AML-193 (cell line): ENCODE results near the gene PITPNB.

Experiments used
- DNase-seq, 2 experiments: peaks; one replicate each; lab custom pipeline; 2025; lab: John Stamatoyannopoulos, UW

The PITPNB gene

DNA sequence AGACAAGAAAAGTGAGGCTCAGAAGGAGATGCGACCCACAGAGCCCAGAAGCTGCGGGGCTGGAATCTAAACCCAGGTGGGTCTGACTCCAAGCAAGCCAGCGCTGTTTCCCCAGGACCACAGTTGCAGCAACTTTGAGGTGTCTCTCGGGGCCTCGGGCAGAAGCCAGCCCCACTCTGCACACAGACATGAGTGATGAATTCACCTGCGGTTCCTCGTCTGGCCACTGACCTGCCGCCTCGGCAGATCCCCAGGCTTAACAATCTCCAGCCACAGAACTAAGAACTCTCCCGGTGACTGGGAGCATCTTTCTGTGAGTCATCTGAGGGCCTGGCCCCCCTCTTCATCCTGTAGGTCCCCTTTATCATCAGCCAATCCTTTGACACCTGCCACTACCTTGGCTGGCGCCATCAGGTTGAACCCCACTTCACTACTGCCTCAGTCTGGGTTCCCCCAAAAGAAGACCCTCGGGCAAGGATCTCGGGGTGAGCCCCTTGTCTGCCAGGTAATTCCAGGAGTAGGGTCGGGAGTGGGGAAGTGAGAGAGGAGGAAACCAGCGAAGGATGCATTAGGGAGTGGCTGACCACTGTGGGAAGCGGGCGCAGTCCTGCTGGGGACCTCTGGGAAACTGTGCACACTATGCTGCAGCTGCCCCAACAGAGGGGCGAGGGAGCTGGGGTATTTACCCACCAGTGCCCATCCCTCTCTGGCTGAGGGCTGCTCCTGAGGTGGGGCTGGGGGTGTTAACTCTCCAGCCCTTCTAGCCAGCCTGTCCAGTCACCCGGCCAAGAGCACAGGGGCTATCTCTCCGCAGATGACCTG is 84.5 kb downstream of the PITPNB start:
- no peak for DNase-seq

DNA sequence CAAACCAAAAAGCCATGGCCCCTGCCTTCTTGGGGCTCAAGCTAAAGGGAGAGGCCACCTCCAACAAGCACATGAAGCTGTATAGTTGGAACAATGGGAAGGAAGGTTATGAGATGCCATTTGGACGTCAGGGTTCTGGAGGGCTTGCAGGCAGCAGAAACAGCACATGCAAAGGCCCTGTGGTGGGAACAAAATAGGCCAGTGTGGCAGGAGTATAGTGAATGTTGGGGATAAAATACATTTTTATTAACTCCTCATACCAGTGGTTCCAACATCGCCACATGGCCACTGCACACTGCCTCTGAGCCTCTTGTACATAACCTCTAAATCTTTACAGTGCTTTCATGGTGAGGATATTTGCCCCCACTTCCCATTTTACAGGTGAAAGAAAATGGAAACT is 85.3 kb downstream of the PITPNB start:
- no peak for DNase-seq

DNA sequence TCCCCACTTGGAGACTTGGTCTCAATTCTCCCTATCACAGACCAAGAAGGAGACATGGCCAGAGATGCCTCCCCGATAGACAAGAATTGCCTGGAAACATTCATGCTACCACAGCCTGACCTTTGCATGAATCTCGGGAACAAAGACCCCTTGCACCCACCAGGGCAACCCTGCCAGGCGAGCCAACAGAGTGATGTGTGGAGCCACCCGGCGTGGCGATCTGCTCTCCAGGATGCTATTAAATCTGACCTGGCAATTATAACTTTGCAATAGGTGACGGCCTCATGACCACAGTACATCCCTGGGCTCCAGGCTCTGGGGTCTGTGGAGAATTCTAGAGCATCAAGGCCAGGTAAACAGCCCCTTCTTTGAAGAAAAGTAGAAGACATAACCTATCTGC is 86.5 kb downstream of the PITPNB start:
- DNase-seq: no peak

DNA sequence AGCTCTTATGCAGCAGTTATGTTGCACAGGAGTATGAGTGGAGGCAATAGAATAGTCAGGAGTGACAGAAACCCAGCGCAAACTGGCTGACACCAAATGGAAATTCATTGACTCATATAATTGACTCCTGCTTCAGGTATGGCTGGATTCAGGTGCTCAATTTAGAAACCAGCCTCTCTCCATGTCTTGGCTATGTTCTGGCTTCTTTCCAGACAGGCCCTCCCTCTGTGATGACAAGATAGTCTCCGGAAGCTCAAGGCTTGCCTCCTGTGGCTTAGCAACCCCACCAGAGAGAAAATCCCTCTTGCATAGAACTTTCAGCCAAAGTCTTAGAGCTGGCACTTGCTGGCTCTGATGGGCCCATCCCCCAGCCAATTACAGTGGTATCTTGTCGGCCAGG is 89.4 kb downstream of the PITPNB start:
- no peak for DNase-seq

DNA sequence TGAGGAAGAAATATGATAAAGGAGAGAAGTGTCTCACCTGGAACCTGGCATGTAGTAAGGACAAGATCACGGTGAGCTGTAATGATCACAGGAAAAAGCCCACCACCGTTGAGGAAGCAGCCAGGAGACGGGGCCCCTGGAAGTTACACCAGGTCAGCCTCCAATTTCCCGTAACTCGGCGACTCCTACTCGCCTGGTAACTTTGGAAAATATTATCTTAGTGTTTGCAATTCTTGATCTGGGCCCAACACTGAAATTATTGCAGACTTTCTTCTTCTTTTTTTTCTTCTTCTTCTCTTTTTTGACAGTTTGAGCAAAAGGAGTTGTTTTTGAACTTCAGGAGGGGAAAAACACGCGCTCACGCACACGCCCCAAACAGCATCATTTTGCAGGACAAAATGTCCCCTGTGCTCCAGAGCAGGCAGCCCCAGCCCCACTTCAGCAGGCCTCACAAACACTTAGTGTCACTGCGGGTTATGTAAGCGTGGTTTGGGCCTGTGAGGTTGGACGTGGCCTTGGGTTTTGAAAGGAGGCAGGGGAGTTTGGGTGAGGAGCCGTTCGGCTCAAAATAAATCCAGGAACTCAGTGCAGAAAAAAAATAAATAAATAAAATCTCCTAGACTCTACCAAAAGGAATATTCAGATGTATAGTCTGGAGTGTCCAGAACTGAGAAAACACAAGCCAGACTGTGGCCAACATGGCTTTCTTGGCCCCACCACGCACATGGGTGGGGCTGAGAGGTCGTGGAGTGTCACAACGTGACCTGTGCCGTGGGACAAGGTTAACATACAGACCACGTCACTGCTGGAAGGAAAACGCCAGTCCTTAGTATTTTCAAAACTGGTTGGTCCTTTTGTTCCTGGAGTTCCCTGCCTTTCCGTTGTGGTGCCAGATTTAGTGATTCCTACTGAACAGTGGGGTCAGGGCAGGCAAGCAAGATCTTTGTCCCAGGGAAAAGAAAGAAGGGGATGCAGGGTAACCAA is 91.2 kb downstream of the PITPNB start:
- no peak for DNase-seq

DNA sequence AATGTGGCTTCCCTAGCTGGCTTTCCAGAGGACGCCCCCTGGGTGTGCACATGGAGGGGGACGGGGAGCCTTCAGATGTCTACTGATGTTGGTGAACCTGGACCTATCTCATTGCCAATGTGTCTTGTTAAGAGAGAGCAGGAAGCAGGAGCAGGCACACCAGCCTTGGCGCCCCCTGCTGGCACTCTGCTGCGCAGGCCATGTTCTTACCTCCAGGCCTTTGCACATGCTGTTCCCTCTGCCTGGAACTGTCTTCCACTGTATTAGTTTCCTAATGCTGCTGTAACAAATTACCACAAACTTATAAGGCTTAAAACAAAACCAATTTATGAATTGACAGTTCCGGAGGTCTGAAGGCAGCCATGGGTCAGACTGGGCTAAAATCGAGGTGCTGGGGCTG is 93.9 kb downstream of the PITPNB start:
- no peak for DNase-seq

DNA sequence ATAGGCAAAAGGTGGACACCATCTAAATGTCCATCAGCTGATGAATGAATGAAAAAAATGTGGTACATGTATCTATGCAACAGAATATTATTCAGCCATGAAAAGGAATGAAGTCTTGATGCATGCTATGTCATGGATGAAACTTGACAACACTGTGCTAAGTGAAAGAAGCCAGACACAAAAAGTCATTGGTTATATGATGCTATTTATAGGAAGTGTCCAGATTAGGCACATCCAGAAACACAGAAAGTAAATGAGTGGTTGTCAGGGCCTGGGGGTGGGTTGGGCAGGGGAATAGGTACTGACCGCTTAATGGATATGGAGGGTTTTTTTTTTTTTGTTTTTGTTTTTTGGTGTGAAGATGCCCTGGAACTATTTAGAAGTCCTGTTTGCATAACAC is 95.8 kb downstream of the PITPNB start:
- DNase-seq: no peak

DNA sequence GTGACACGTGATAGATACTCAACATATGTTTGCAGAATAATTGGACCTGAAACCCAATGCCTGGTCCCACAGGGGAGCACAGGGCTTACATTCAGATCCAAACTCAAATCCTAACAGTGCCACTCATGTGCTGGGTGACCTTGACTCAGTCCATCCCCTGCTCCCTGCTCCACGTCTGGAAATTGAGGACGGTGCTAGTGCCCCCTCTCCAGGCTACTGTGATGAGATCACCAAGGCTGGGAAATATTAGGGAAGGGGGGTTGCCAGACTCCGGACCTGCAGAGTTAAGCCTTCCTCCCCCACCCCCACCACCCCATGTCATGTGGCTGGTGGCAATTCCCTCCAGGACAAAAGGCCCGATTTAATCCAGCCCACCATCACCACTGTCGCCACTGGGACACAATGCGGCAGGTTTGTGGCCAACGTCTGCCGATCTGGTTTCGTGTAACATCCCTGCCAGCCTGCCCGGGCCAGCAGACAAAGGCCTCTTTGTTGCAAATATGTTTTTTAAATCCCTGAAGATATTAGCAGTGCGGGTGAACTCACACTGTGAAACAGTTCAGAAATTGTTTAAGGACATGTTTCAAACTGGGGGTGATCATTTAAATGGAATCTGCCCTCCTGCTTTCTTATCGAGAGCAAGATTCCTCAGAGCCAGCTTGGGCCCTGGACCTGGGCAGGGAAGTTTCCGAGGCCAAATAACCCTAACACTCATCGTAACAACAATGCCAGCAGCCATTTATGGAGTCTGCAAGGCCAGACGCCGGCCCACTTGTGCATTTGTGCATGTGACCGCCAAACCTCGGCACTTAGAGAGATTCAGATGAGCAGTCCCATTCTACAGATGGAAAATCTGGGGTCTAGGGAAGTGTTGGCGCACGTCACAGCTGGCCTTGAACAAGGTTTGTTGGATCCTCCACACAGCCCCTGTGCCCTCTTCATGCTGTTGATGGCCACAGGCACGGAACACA is 97.9 kb downstream of the PITPNB start:
- DNase-seq: no peak

DNA sequence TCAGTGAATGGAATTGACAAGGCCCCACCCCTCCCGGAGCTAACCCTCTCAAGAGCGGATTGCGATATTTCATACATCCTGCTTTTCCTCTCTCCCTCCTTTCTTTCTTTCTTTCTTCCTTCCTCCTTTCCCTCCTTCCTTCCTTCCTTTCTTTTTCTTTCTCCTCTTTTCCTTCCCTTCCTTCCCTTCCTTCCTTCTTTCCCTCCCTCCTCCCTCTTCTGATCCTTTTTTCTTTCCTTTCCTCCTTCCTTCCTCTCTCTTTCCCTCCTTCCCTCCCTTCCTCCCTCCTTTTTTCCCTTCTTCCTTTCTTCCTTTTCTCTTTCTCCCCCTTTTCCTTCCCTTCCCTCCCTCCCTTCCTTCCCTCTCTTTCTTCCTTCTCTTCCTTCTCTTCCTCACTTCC is 102.5 kb downstream of the PITPNB start:
- DNase-seq: no peak

DNA sequence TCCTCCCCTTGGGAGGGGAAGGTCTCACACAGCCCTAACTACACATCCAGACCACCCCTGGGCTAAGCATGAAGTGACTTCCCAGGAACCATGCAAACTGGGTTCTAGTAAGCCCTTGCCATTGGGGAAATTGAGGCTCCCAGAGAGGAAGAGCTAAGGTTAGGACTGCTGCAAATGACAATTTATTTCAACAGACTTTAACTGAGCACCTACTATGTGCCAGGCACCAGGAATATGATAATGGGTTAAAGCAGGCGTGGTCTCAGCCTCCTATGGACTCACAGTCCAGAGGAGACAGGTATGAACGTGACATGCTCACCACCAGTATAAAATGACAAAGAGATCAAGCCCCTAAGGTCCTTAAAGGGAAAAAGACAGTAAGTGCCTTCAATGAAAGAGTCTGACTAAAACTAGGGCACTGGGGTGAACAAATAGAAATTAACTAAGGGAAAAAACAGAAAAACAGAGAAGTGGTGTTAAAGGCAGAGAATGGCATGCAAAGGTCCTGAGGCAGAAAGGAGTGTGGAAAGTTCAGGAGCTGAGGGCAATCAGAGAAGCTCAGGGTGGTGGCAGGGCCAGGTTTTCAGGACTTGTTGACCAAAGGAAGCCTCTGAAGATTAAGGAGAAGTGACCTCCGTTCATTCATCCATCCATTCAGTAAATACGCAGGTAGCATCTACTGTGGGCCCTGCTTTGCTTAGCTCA is 103.1 kb downstream of the PITPNB start:
- DNase-seq: no peak

DNA sequence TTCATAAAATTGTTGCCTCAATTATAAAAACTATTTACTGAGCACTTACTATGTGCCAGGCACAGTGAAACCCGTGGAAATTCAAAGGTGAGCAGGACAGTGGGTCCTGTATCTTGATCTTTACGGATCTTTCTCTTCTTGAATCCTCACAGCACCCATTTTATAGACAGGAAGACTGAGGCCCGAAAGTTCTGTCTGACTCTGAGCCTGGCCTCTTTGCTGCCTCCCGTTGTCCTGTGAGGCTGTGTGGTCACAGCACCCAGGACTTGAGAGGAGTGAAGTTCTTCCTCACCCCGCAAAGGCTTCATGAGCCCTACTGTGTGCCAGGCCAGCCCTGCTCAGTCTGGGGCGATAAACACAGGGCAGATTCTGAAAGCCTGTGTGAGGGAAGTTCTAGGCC is 104.1 kb downstream of the PITPNB start:
- no peak for DNase-seq

DNA sequence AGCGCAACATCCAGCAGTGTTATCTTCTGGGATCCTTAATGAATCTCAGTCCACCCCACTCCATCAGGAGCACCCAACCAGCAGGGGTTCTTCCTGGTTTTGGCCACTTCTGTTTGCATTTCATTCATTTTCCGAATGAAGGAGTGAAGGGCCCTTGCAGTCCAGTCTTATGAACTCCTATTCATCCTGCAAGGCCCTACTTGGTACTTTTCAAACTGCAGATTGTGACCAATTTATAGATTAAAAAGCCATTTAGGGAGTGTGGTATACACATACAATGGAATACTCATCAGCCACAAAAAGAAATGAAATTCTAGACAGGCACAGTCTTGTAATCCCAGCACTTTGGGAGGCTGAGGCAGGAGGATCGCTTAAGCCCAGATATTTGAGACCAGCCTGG is 107.3 kb downstream of the PITPNB start:
- no peak for DNase-seq

DNA sequence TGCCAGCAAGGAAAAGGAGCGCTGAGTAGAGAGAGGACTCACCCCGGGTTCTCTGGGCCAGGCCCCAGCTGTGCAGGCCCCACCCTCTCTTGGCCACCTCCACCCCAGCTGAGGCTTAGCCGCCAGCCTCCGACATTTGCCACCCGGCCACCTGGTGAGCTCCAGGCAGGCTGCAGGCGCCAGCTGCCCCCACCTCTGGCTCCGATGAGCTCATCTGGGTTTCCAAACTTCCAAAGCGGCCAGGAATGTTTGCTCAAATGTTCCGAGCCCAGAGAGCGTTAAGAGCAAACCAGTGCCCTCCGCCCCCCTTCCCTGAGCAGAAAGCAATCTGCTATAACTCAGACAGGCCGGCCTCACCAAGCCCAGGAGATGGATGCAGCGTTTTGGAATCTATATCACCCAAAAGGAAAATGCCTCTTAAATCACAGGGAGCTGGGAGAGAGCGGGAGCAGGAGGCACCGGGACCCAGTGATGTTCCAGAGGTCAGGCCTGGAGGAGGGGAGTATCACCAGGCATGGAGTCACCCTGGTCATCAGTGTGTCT is 108.4 kb downstream of the PITPNB start:
- no peak for DNase-seq

DNA sequence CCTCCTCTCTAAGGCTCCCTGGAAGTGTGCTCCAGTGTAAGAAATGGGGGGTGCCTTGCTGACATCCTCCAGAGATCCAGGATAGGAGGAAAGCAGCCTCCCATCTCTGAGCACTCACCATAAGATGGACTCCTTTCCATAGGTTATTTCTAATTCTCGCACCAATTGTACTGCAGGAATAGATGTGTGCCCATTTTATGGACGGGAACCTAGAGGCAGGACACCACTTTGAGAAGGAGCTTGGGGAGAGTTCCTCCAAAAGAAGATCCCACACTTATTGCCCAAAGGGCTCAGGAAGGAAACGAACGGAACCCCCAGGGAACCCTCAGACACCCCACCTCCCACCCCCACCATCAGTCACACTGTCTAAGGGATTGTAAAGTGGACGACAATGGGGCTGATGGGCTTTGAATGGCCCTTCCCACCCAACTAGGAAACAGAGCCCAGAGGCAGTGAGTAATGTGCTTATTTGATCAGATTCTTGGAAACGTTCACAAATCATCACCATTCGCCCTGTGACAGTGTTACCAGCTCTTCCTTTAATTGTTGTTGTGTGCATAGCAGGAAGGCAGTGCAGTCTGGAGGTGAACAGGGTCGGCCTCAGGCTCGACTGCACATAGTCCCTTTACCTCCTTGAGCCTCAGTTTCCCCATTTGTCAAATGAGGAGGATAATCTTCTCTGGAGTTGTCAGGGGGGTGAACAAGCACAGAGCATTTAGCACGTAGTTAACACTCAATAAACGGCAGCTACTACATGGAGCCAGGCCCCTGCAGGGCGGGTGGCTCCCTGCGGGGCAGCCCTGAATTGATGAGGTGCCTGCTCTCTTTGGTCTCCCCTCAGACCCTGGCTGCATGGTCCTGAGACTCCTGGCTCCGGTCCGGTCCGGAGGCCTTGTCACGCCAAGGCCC is 109.1 kb downstream of the PITPNB start:
- no peak for DNase-seq

DNA sequence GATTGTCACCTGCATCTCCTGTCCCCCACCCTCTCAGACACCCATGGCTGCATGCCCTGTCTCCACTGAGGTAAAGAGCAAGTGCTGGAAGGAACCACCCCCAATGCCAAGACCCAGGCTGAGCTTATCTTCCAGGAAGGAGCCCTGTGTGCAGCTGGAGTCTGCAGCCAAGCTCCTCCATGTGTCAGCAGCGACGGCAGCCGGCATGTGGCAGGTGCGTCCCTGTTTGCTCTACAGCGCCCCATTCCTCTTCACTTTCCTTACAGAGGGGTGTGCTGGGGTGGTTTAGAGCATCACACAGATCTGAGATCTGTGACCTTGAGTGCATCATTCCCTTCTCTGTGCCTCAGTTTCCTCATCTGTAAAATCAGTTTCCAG is 109.8 kb downstream of the PITPNB start:
- DNase-seq: no peak

DNA sequence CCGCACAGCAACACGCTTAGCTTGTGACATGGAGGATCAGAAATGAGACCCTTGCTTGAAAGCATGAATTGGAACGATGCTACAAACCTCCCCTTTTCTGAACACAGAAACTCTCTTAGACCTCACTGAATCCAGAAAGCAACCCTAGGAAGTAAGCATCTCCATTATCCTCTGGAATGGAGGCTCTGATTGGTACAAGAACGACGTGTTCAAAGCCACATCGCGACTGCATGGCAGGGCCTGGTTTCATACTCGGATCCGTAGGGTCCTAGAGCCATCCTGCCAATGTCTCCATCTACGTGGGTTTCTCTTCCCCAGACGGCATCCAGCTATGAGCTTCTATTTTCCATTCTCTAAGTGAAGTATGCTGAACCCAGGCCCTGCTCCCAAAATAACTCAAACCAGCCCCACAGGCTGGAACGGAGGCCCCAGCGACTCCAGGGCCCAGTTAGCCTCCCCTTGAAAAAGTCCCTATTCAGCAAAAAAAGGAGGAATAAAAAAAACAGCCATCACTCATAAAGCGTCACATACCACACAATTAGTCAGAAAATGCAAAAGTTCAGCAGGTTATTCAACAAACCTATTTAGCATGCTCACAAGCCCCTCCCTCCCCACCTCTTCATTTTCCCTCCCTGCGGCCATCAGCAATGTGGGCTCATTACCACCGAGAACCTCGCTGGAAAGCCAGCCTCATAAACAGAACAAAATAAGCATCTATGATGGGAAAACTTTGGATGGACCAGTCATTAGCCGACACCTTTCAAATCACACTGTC is 110.4 kb downstream of the PITPNB start:
- DNase-seq: no peak

DNA sequence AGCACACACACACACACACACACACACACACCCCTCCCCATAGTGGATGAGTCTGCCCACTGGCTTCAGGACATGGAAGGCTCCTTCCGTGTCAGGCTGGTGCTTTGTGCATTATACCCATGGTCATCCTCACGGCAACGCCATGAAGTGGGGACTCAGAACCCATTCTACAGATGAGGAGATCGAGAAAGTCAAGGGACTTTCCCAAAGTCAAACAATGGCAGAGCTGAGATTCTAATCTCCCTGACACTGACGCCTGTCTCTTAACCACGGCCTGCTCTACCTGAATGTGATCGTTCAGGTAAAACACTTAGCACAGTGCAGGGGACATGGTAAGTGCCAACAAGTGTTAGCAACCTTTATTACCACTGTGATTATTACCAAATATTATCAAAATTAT is 113.2 kb downstream of the PITPNB start:
- no peak for DNase-seq

DNA sequence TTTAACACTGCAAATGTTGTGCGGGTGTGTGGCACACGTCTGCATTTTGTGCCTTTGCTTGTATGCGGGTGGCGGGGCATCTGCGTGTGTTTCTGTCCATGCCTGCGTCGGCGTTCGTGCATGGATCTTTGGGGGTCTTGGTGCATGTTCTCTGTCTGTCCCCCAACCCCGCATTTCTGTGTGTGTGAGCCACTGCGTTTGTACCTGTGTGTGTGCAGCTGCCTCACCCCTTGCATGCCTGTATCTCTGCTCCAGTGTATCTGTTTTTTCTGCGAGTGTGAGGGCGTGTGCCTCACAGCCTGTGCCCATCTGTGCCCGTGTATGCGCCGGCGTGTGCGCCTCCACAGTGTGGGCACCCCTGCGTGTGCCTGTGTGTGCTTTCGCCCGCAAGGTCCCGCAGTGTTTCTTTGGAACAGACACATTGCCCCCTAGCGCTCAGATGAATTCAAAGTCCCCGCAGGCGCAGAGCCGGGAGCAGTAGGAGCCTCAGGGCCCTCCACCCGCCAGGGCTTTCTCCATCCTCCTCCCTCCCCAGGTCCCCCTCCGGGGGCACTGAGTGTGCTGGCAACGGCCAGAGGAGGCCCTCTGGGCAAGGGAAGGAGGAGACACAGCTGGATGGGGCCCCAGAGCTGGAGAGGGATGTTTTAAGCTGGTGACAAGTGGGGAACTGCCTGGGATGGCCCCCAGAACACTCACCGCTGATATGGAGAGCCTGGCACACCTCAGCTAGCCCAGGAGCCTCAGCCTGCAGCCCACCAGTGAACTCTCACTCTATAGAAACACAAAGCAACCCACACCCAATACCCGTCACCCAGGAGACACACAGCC is 114.4 kb downstream of the PITPNB start:
- peak; percentile 15 to 35 for DNase-seq
